HG03457 (cell line): ENCODE results near the gene SELENON.
A peak's percentile ranks its signal among the peaks of the same experiment; 100 is the strongest.

Experiments
- ATAC-seq: cut with Tn5 transposase; IDR thresholded peaks from one replicate; pipeline ENCODE4 v1.9.1; 2021; ENCODE audit warnings: moderate number of reproducible peaks; ENCODE audit not compliant: unreplicated experiment

SELENON gene

DNA sequence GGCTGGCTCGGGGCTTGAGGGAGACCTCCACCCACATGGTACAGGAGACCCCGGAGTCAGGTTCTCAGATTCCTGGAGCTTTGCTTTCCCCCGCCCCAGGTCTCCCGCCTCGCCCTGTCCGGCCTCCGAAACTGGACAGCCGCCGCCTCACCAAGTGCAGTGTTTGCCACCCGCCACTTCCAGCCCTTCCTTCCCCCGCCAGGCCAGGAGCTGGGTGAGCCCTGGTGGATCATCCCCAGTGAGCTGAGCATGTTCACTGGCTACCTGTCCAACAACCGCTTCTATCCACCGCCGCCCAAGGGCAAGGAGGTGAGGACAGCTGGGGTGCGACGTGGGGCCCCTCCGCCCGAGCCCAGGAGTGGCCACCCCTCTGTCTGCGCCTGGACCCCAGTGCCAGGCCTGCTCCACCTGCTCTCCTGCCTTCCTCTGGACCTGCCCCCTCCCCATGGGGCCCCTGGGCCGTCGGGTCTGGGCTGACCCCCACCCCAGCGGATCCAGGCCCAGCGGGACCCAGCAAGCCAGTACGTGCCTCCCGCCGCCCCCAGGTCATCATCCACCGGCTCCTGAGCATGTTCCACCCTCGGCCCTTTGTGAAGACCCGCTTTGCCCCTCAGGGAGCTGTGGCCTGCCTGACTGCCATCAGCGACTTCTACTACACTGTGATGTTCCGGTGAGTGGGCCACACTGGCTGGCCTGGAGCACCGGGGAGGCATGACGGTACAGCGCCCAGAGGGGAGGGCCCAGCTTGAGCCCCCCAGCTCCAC is 8.7 kb downstream of the SELENON start:
- ATAC-seq, result no peak

- ATAC-seq, result no peak
Measured at GRCh38 chr1:25809283-25809926, 9.4 kb downstream of the SELENON start.

- no peak for ATAC-seq
Measured at GRCh38 chr1:25809929-25810328, 9.9 kb downstream of the SELENON start.

DNA sequence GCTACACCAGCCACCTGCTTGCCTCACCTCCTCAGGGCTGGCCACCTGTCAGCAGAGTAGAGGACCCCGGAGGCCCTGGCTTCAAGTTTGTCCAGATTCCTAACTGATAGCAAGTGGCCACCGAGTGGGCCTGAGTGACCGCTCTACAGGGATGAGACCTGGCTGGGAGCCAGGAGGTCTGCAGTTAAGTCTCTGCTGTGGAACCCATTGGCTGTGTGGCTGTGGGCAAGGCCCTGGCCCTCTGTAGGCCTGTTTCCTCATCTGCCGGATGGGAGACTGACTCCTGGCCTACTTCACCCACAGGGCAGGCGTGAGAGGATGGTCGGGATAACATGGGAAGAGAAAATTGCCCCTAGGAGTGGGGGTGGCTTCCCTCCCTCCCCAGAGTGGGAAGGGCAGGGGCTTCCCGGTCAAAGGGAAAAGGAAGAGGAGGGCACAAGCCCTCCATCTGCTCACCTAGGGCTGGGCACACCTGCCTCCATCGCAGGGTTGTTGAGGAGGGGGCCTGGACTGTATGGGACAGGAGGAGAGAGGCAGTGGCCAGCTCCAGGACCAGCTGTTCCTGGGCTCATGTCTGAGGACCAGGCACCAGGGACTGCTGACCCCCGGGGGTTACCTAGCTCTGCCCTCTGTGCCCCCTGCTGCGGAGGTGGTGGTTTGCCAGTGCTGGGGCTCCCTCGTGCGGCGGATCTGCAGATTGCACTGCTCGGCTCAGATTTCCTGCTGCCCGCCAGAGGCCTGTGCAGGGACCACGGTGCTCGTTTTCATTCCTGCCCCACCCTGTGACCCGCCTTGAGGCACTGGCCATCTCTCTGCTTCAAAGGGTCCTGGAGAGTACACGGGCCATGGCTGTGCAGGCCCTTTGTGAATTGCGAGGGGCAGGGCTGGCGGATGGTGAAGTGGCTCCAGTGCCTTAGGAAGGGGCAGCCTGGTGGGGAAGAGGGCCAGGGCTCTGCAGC is 10.6 kb downstream of the SELENON start:
- ATAC-seq, result no peak

DNA sequence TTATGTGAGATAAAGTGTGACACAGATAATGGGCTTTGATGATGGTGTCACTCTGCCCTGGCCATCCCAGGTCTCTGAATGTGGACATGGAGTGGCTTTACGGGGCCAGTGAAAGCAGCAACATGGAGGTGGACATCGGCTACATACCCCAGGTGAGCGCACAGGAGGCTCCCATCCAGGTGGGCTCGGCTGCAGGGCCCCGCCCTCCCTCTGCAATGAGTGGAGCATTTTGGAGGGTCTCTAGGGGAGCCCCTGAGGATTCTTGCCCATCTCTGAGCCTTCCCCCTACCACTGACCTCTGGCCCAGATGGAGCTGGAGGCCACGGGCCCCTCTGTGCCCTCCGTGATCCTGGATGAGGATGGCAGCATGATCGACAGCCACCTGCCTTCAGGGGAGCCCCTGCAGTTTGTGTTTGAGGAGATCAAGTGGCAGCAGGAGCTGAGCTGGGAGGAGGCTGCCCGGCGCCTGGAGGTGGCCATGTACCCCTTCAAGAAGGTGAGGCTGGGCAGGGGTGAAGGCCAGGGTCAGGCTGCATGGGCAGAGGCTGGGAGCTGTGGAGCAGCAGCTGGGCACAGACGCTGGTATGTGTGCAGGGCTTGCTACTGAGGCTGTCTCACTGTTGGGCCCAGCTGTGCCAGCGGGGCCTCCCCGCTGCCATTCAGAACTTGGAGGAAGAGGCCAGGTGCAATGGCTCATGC is 11.5 kb downstream of the SELENON start:
- no peak for ATAC-seq

- no peak for ATAC-seq
Measured at GRCh38 chr1:25813071-25813733, 13.2 kb downstream of the SELENON start.

- ATAC-seq, result no peak
Measured at GRCh38 chr1:25813734-25814471, 13.9 kb downstream of the SELENON start.

DNA sequence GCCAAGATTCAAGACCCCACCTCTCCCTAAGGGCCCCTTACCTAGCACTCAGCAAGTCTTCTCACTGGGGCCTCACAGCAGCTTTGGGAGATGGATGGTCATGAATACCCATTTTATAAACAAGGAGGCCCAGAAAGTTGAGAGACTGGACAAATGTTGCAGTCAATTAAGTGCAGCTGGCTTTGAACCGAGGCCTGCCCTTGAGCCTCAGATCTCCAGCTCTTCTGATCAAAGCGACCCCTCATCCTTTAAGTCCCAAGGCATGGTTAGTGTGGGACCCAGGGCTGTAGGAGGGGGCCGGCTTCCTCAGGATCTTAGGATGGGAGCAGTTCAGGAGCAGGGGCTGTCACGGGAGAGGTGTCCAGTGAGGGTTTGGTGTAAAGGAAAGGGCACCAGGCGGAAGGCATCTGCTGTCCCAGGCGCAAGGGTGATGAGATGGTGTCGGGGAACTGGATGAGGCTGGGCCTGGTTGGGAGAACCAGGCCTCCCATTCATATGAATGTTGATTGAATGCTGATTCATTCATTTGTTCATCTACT is 14.6 kb downstream of the SELENON start:
- no peak for ATAC-seq

- ATAC-seq, result no peak
Measured at GRCh38 chr1:25815208-25816111, 15.5 kb downstream of the SELENON start.

- ATAC-seq, result no peak
Measured at GRCh38 chr1:25816112-25816718, 16.2 kb downstream of the SELENON start.

GRCh38 chr1:25817840-25818501 is 18.0 kb downstream of the SELENON start:
- ATAC-seq, result no peak

- no peak for ATAC-seq
Measured at GRCh38 chr1:25818569-25818968, 18.6 kb downstream of the SELENON start.

DNA sequence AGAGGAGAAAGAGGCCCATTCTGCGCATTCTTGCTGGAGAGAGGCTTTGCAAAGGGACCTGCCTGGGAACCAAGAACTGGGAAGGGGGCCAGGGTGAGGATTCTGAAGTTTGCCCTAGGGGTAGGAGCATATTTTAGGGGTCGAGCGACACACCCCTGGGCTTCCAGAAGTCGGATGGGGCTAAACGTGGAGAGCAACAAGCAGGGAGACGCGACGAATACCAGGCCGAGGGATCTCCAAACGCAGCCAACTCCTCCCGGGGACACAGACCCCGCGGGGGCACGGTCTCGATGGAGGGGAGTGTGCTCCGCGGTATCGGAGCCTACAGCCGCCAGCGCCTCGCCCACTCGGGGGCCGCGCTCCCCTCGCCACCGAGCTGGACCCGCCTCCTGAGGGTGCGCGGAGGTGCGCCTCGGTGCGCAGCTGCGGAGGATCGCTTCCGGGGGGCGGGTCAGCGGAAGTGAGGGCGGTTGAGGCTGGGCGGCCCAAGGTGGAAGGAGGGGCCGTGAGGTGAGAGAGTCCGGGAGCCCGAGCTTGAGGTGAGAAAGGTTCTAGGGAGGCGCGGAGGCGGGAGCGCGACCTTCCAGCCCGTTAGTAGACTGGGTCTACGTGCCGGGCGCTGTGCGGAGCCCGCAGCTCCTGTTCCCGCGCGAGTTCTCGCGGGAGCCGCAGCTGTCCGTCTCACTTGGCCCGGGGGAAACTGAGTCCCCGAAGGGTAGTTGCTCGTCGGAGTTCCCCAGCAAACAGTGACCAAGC is 19.7 kb downstream of the SELENON start, which contains the start of gene MTFR1L:
MTFR1L (plus strand) TSS at position 464 of the 756 bp plus-strand sequence. CDS start 3,151 bp downstream, outside the sequence.
- peak; percentile 70 for ATAC-seq

GRCh38 chr1:25820247-25821111 is 20.5 kb downstream of the SELENON start:
- ATAC-seq, result no peak

DNA sequence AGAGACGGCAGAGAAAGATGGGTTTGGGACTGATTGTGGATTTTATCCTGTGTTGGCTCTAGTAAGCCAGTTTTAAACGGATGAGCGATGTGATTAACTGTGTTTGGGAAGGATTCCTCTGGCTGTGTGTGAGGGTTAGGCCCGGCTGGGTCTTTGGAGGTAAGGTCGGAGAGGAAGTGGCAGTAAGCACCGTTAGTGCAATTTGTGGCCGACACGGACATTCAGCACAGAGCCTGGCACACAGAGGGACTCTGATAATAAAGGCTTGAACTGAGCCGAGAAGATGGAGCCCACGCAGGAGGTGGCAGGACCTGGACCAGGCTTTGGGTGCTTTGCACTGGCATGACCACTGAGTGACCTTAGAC is 21.1 kb downstream of the SELENON start:
- ATAC-seq, result no peak
